K562 (cell line): Measurements from ENCODE around the gene FBXL12. TPM values are rescaled to one million over a fixed set of nuclear protein-coding genes. Genes with fewer than 3 reads are reported as not detected.

Experiments
- MTF1 ChIP-seq: fragments of 250-450 bp; sonication (Bioruptor Pico); IDR thresholded peaks from 2 replicates; pipeline ENCODE4 v1.9.0; 2021; ENCODE audit warnings: moderate library complexity, mild to moderate bottlenecking, inconsistent platforms, borderline replicate concordance
- RFX5 ChIP-seq: IDR thresholded peaks from 2 replicates; pipeline ENCODE4 v1.6.1; 2011; ENCODE audit warnings: low read depth, mild to moderate bottlenecking, improper control_type of control experiment, low read length
- TAF15 ChIP-seq: fragments of 200-400 bp; formaldehyde crosslinking; IDR thresholded peaks from 2 replicates; pipeline ENCODE4 v1.6.1; 2017; ENCODE audit warnings: mild to moderate bottlenecking, low read depth, low read length, moderate library complexity
- ZNF324 ChIP-seq: fragments of 250-450 bp; sonication (Bioruptor Pico); IDR thresholded peaks from 2 replicates; pipeline ENCODE4 v1.4.0; 2020; ENCODE audit warnings: mild to moderate bottlenecking
- ZNF589 ChIP-seq: fragments of 200-800 bp; sonication (Bioruptor generic); IDR thresholded peaks from 2 replicates; pipeline ENCODE4 v1.6.1; 2016; ENCODE audit warnings: low read depth, missing genetic modification characterization, missing compliant biosample characterization
- polyA plus RNA-seq, 8 experiments: library from polyadenylated mRNA; depleted of rRNA in 4 of 8; stranded (reverse) in 5 of 8; unstranded in 3 of 8; fragments of >200 nt; fragmentation: Nextera tagmentation in 2 of 8; fragmentation: Illumina TruSeq in 1 of 8; extraction: Ambion mirVana in 2 of 8; extraction: Trizol in 1 of 8; gene quantifications; 2 replicates each; pipeline versions ENCODE4 v1.2.1 to v1.2.3, GENCODE V29; 2011 to 2014; ENCODE audit warnings: inconsistent platforms in 1 of 8, missing spikeins in 1 of 8
- total RNA-seq, 7 experiments: library from RNA; depleted of rRNA in 6 of 7; stranded (reverse); fragments of >200 nt in 6 of 7; fragmentation: Illumina TruSeq in 2 of 7; extraction: Trizol in 2 of 7; gene quantifications; 2 replicates each; pipeline versions ENCODE4 v1.2.1 to v1.2.3, GENCODE V29; 2011 to 2021; ENCODE audit warnings: low replicate concordance in 1 of 7
- TF ChIP-seq, protein P1 (sequence below): fragments of 450-650 bp; IDR thresholded peaks from 2 replicates; pipeline ENCODE4 v1.6.1; 2016; ENCODE audit warnings: mild to moderate bottlenecking, moderate library complexity
- TF ChIP-seq, protein P2 (sequence below): sonication (generic); formaldehyde crosslinking; IDR thresholded peaks from 2 replicates; pipeline ENCODE4 v1.8.1; 2023; ENCODE audit warnings: mild to moderate bottlenecking, missing genetic modification reagents, moderate library complexity
- TF ChIP-seq, protein P3 (sequence below): sonication (generic); formaldehyde crosslinking; IDR thresholded peaks from 2 replicates; pipeline ENCODE4 v1.5.0; 2020; ENCODE audit warnings: missing genetic modification reagents
- TF ChIP-seq, protein P4 (sequence below): sonication (generic); formaldehyde crosslinking; IDR thresholded peaks from 2 replicates; pipeline ENCODE4 v1.8.1; 2023; ENCODE audit warnings: mild to moderate bottlenecking, missing genetic modification reagents

The FBXL12 gene
- total and polyA plus RNA-seq, 9 of the 15 experiments (the other 6 are each of a cell fraction or from before 2014, with no cell fraction given): 2.7 to 40.5 (median 26.5) TPM

DNA sequence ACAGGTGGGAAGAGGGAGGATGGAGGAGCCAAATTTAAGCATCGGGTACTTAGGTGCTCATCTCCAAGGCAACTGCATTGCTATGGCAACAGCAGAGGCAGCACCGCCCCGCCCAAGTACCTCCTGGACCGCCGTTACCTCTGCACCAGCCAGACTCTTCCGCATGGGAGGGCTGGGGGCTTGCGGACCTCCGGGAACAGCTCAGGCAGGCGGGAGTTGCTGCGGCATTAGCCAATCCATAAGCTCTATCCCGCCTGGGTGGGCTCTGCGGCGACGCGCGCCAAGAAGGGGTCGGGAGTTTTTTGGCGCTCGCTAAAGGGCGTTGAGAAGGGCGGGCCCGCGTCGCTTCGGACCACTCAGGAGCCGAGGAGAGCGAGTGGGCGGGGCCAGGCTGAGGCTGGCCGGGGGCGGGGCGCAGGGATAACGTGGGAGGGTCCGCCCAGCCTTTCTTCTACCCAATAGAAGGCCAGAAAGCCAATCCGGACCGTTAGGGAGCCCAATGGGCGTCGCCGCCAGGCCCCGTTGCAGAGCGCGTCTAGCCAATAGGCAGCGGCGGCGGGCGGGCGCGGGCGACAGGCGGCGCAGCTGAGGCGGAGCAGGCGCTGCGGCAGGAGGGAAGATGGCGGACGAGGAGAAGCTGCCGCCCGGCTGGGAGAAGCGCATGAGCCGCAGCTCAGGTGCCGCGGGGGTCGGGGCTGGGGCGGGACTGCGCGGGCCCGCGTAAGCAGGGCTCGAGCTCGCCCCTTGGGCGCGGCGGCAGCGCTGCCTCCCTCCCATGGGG lies 16.0 kb upstream of the FBXL12 start, which contains the start of gene PIN1 (continued):
- TF ChIP-seq, protein P1, sequence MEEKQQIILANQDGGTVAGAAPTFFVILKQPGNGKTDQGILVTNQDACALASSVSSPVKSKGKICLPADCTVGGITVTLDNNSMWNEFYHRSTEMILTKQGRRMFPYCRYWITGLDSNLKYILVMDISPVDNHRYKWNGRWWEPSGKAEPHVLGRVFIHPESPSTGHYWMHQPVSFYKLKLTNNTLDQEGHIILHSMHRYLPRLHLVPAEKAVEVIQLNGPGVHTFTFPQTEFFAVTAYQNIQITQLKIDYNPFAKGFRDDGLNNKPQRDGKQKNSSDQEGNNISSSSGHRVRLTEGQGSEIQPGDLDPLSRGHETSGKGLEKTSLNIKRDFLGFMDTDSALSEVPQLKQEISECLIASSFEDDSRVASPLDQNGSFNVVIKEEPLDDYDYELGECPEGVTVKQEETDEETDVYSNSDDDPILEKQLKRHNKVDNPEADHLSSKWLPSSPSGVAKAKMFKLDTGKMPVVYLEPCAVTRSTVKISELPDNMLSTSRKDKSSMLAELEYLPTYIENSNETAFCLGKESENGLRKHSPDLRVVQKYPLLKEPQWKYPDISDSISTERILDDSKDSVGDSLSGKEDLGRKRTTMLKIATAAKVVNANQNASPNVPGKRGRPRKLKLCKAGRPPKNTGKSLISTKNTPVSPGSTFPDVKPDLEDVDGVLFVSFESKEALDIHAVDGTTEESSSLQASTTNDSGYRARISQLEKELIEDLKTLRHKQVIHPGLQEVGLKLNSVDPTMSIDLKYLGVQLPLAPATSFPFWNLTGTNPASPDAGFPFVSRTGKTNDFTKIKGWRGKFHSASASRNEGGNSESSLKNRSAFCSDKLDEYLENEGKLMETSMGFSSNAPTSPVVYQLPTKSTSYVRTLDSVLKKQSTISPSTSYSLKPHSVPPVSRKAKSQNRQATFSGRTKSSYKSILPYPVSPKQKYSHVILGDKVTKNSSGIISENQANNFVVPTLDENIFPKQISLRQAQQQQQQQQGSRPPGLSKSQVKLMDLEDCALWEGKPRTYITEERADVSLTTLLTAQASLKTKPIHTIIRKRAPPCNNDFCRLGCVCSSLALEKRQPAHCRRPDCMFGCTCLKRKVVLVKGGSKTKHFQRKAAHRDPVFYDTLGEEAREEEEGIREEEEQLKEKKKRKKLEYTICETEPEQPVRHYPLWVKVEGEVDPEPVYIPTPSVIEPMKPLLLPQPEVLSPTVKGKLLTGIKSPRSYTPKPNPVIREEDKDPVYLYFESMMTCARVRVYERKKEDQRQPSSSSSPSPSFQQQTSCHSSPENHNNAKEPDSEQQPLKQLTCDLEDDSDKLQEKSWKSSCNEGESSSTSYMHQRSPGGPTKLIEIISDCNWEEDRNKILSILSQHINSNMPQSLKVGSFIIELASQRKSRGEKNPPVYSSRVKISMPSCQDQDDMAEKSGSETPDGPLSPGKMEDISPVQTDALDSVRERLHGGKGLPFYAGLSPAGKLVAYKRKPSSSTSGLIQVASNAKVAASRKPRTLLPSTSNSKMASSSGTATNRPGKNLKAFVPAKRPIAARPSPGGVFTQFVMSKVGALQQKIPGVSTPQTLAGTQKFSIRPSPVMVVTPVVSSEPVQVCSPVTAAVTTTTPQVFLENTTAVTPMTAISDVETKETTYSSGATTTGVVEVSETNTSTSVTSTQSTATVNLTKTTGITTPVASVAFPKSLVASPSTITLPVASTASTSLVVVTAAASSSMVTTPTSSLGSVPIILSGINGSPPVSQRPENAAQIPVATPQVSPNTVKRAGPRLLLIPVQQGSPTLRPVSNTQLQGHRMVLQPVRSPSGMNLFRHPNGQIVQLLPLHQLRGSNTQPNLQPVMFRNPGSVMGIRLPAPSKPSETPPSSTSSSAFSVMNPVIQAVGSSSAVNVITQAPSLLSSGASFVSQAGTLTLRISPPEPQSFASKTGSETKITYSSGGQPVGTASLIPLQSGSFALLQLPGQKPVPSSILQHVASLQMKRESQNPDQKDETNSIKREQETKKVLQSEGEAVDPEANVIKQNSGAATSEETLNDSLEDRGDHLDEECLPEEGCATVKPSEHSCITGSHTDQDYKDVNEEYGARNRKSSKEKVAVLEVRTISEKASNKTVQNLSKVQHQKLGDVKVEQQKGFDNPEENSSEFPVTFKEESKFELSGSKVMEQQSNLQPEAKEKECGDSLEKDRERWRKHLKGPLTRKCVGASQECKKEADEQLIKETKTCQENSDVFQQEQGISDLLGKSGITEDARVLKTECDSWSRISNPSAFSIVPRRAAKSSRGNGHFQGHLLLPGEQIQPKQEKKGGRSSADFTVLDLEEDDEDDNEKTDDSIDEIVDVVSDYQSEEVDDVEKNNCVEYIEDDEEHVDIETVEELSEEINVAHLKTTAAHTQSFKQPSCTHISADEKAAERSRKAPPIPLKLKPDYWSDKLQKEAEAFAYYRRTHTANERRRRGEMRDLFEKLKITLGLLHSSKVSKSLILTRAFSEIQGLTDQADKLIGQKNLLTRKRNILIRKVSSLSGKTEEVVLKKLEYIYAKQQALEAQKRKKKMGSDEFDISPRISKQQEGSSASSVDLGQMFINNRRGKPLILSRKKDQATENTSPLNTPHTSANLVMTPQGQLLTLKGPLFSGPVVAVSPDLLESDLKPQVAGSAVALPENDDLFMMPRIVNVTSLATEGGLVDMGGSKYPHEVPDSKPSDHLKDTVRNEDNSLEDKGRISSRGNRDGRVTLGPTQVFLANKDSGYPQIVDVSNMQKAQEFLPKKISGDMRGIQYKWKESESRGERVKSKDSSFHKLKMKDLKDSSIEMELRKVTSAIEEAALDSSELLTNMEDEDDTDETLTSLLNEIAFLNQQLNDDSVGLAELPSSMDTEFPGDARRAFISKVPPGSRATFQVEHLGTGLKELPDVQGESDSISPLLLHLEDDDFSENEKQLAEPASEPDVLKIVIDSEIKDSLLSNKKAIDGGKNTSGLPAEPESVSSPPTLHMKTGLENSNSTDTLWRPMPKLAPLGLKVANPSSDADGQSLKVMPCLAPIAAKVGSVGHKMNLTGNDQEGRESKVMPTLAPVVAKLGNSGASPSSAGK: no peak
- TF ChIP-seq ZNF589 (CRISPR knock-in tag) (no peak), RFX5 (no peak), ZNF324 (CRISPR knock-in tag) (no peak), MTF1 (CRISPR knock-in tag) (no peak), TAF15 (no peak)
- TF ChIP-seq, protein P2, sequence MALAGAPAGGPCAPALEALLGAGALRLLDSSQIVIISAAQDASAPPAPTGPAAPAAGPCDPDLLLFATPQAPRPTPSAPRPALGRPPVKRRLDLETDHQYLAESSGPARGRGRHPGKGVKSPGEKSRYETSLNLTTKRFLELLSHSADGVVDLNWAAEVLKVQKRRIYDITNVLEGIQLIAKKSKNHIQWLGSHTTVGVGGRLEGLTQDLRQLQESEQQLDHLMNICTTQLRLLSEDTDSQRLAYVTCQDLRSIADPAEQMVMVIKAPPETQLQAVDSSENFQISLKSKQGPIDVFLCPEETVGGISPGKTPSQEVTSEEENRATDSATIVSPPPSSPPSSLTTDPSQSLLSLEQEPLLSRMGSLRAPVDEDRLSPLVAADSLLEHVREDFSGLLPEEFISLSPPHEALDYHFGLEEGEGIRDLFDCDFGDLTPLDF (CRISPR knock-in tag): 0 out of 2 replicates have a peak, but pooled peaks have one; percentile 57
- TF ChIP-seq, protein P3, sequence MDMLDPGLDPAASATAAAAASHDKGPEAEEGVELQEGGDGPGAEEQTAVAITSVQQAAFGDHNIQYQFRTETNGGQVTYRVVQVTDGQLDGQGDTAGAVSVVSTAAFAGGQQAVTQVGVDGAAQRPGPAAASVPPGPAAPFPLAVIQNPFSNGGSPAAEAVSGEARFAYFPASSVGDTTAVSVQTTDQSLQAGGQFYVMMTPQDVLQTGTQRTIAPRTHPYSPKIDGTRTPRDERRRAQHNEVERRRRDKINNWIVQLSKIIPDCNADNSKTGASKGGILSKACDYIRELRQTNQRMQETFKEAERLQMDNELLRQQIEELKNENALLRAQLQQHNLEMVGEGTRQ (CRISPR knock-in tag): no peak
- TF ChIP-seq, protein P4, sequence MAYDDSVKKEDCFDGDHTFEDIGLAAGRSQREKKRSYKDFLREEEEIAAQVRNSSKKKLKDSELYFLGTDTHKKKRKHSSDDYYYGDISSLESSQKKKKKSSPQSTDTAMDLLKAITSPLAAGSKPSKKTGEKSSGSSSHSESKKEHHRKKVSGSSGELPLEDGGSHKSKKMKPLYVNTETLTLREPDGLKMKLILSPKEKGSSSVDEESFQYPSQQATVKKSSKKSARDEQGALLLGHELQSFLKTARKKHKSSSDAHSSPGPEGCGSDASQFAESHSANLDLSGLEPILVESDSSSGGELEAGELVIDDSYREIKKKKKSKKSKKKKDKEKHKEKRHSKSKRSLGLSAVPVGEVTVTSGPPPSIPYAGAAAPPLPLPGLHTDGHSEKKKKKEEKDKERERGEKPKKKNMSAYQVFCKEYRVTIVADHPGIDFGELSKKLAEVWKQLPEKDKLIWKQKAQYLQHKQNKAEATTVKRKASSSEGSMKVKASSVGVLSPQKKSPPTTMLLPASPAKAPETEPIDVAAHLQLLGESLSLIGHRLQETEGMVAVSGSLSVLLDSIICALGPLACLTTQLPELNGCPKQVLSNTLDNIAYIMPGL: no peak
